Measurements from ENCODE around the gene CAMTA1.

CAMTA1 gene

DNA sequence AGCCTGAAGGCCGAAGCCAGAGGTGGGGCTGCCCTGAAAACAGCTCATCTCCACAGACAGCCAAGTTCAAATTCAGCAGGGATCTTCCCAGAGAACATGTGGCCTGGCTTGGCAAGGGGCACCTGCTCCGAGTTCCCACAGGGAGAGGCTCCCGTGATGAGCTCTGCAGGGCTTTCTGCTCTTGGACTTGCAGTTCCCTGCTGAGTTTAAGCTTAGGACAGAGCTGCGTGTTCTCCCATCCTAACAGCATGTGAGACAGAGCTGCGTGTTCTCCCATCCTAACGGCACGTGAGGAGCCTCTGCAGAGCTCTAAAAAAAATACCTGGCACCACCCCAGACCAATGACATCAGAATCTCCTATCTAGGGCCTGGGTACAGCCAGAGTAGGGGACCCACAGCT lies 872.8 kb downstream of the CAMTA1 start:
- DNase-seq (ENCODE audit: low spot score) = no peak

DNA sequence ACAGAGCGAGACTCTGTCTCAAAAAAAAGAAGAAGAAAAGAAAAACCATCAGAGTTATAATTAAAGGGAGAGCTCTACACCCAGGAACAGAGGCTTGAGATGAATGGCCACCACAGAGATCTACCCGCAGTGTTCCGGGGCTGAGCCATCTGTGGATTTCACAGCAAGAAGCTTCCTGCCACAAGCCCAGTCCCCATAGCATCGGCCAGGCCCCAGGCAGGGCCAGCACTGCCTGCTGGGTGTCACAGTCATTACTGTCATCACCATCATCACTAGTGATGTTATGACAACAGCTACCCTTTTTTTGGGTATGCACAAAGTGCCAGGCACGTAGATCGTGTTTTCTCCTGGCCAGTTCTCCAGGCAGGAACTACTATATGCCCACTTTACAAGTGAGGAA lies 874.3 kb downstream of the CAMTA1 start:
- no peak for DNase-seq (ENCODE audit: low spot score)

DNA sequence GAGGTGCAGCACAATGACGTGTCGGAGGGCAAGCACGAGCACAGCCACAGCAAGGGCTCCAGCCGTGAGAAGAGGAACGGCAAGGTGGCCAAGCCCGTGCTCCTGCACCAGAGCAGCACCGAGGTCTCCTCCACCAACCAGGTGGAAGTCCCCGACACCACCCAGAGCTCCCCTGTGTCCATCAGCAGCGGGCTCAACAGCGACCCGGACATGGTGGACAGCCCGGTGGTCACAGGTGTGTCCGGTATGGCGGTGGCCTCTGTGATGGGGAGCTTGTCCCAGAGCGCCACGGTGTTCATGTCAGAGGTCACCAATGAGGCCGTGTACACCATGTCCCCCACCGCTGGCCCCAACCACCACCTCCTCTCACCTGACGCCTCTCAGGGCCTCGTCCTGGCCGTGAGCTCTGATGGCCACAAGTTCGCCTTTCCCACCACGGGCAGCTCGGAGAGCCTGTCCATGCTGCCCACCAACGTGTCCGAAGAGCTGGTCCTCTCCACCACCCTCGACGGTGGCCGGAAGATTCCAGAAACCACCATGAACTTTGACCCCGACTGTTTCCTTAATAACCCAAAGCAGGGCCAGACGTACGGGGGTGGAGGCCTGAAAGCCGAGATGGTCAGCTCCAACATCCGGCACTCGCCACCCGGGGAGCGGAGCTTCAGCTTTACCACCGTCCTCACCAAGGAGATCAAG lies 878.3 kb downstream of the CAMTA1 start:
- no peak for DNase-seq (ENCODE audit: low spot score)

DNA sequence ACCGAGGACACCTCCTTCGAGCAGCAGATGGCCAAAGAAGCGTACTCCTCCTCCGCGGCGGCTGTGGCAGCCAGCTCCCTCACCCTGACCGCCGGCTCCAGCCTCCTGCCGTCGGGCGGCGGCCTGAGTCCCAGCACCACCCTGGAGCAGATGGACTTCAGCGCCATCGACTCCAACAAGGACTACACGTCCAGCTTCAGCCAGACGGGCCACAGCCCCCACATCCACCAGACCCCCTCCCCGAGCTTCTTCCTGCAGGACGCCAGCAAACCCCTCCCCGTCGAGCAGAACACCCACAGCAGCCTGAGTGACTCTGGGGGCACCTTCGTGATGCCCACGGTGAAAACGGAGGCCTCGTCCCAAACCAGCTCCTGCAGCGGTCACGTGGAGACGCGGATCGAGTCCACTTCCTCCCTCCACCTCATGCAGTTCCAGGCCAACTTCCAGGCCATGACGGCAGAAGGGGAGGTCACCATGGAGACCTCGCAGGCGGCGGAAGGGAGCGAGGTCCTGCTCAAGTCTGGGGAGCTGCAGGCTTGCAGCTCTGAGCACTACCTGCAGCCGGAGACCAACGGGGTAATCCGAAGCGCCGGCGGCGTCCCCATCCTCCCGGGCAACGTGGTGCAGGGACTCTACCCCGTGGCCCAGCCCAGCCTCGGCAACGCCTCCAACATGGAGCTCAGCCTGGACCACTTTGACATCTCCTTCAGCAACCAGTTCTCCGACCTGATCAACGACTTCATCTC lies 879.1 kb downstream of the CAMTA1 start:
- no peak for DNase-seq (ENCODE audit: low spot score)

DNA sequence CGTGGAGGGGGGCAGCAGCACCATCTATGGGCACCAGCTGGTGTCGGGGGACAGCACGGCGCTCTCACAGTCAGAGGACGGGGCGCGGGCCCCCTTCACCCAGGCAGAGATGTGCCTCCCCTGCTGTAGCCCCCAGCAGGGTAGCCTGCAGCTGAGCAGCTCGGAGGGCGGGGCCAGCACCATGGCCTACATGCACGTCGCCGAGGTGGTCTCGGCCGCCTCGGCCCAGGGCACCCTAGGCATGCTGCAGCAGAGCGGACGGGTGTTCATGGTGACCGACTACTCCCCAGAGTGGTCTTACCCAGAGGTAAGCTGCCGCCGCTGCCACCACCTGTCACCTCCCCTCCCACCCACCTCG lies 879.6 kb downstream of the CAMTA1 start:
- no peak for DNase-seq (ENCODE audit: low spot score)

DNA sequence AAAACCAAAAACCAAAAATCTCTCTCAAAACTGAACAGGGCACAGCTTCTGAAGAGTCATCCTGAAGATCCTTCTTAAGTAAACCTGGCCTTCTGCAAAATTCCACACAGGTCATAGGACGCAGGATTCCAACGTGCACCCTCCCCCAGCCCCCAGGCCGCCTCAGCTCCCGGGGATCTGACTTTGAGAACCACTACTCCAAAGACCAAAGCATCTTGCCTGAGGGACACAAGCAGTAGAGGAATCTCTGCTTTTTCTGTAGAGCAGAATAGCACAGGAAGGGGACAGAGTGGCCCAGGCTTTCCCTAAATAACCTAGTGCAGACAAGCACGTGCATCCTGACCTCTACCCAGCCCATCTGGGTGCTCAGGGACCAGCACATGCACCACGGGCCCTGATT lies 881.0 kb downstream of the CAMTA1 start:
- DNase-seq (ENCODE audit: low spot score) = no peak

DNA sequence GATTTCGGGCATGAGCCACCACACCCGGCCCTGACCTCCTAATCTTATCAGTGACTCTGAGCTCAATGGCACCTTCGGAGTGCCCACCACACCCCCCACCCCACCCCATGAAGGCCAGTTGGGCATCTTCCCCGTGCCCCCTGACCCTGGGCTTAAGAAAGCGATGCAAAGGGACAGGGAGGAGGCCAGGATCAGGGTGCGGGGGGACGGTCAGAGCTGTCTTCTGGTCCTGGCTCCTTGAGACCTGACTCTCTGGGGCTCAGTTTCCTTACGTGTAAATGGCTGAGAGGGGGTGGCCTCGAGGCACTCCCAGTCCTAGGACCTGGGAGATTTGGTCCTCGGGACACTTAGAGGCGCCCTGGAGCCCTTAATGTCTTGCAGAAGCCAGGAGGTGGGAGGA lies 881.9 kb downstream of the CAMTA1 start:
- DNase-seq (ENCODE audit: low spot score) = no peak

DNA sequence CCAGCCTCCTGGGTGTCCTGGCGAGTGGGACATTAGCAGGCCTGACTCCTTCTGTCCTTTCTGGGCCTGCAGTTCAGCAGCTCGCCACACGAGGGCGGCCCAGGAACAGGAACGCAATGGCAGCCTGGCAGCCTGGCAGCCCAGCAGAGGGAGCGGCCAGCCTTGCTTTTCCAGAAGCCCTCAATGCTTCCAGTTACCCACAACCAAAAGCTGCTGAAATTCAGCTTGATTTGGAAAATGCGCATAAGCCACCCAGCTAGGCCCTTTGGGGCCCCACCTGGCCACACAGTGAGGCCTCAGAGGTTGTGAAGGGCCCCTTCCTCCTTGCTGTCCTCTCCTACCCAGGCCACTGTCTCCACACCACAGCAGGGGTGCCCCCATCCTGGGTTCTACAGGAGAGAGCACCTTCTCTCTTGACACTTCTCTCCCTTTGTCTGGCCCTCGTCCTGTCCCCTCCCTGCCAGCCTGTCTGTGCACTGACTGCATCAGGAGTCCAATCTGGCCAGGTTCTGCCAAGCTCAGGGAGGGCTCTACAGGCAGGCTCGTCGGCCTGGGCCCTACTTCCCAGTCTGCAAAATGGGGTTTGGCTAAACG lies 882.5 kb downstream of the CAMTA1 start:
- peak; percentile 78 for DNase-seq (ENCODE audit: low spot score)

DNA sequence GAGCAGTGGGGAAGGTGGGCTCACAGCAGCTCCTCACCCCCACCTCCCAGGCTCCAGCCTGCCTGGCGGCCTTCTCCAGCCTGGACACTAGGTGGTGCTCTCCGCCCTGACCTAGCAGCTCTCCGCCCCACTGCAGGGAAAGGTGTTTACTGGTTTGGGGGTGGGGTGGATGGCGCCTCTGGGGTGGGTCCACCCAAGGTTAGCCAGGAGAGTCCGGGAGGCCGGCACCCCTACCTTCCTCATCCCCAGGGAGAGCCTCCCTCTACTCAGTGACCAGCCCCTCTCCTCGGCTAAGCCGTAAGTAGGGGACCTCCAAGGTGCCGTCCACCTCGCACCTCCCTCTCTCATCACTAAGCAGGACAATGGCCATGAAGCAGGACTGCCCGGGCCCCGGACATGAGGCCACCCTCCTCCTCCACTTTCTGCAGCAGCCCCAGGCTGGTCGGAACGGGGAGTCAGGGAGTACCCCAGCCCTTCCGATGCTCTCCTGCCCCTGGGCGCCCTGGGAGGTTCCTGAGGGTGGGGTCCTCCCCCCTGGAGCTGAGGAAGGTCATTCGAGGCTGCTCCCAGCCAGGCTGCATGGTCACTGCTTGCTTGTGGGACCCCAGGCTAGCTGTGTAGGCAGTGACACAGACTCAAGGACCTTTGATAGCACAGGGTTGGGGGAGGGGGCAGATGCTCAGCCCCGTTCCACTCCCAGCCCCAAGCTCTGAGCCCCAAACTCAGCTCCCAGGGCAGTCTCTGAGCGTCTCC lies 884.5 kb downstream of the CAMTA1 start:
- peak; percentile 43 for DNase-seq (ENCODE audit: low spot score)

DNA sequence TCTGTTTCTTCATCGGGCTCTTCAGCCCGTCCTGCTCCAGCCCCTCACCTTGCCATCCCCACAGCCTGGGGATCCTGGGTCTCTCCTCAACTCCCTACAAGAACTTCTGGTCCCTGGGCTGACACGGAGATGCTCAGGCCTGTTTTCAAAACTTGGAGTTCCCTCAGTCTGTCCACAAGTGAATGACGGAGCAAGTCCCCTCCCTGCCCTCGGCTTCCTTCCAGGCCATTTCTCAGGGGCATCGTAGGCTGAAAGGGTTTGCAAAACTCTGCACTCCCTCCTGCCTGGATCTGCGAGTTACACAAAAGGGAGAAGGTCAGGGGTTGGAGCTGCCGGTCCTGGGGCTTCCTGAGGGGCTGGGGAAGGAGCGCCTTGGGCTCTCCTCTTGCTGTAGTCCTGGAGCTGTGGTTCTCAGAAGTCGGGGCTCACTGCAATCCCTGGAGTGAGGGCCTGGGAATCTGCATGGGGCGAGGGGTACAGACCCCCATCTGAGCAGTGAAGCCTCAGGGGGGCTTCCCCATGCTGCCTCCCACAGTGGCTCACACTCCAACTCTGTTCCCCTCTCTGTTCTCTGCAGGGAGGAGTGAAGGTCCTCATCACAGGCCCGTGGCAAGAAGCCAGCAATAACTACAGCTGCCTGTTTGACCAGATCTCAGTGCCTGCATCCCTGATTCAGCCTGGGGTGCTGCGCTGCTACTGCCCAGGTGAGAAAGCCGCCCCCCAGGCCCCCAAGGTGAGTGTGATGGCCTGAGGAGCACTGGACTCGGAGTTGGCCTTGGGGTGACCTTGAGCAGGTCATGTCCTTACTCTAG lies 885.3 kb downstream of the CAMTA1 start:
- DNase-seq (ENCODE audit: low spot score) = no peak

DNA sequence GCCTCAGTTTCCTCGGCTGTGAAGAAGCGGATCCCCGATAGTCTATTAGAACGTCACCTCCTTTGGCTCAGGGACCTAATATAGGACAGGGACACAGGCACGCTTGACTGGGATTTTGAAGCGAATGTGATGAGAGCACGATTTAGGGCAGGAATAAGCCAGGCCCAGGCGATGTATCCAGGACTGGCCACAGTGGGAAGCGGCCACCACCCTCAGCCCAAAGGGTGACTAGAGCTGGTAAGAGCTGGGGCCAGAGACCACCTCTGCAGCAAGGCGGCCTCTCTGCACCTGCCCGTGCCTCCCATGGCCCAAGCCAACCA lies 885.9 kb downstream of the CAMTA1 start:
- DNase-seq (ENCODE audit: low spot score) = no peak

DNA sequence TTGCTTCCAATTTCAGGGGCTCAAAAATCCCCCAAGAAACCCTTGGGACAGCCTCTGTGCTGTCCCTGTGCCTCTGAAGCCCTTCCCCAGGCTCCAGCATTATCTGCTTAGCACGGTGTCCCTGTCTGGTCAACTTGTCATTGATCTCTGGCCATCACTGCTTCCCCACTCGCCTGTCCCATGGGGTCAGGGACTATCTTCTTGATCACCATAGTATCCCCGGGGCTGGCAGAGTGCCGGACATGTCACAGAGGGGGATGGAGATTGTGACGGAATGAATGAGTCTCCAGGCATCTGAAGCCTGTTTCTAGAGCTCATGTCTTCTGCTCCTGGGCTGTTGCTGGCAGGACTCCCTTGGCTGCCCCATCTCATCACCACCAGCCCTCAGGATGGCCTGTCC lies 886.4 kb downstream of the CAMTA1 start:
- no peak for DNase-seq (ENCODE audit: low spot score)

DNA sequence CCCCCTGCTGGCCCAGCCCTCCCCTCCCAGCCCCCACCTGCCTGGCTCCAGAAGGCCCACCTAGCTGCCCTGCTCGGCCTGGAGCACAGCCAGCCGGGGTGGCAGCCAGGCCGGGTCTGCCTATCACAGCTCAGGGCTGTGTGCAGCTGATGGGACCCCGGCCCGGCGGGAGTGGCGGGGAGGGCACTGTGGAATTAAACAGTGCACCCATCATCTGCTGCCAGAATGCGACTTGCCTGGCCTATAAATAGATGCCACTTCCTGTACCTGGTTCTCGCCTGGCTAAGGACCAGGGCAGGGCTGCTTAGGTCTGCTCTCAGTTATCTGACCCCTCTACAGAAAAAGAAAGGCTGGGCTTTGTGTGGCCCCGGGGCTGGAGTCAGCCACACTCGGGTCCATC lies 887.6 kb downstream of the CAMTA1 start:
- DNase-seq (ENCODE audit: low spot score) = no peak

DNA sequence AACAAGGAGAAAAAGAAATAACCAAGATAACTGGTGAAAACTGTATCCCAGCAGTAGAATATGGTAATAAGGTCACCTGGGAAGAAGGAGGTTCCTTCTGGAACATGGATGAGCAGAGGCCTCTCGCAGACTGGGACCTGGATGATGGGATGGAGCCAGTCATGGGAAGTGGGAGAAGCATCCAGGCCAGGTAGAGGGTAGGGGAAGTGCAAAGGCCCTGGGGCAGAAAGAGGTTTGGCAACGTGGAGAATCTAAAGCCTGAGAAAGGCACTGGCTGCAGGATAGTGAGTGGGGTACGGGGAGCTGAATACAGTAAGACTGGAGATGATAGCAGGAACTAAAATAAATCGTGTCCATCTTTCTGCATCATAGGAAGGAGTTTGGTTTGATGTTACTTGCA lies 889.7 kb downstream of the CAMTA1 start:
- no peak for DNase-seq (ENCODE audit: low spot score)

DNA sequence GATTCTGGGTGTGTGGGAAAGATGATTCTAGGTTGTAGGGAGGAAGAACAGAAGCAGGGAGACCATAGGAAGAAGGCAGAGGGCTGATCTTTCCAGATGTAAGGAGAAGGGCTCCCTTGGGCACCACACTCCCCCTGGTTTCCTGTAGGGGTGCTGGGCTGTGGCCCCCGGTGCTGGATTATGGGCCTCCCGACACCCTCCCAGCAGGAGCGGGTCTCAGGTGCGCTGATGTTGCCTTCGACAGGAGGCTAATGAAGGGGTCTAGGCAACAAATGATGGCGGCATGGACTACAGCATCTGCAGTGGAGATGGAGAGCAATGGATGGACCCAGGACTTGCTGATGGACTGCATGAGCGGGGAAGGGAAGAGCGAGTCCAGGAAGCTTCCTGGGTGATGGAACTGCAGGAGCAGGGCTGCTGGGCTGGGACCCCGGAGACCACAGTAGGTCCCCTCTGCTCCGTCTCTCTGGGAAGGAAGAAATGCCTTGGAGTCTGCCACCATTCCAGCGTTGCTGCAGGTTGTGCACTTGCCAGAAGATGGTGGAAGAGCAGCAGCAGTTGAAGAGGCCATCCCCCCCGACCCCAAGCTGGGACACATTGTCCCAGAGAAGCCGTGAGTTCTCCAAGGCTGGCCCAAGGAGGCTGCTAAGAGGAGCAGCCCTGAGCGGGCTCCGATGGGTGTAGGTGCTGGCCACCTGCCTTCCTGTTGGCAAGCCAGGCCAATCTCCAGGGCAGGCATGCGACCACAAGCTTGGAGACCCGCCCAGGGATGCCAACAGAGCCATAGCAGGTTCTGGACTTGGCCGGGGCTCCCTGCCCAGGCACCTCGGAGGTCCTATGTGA lies 890.4 kb downstream of the CAMTA1 start:
- no peak for DNase-seq (ENCODE audit: low spot score)

DNA sequence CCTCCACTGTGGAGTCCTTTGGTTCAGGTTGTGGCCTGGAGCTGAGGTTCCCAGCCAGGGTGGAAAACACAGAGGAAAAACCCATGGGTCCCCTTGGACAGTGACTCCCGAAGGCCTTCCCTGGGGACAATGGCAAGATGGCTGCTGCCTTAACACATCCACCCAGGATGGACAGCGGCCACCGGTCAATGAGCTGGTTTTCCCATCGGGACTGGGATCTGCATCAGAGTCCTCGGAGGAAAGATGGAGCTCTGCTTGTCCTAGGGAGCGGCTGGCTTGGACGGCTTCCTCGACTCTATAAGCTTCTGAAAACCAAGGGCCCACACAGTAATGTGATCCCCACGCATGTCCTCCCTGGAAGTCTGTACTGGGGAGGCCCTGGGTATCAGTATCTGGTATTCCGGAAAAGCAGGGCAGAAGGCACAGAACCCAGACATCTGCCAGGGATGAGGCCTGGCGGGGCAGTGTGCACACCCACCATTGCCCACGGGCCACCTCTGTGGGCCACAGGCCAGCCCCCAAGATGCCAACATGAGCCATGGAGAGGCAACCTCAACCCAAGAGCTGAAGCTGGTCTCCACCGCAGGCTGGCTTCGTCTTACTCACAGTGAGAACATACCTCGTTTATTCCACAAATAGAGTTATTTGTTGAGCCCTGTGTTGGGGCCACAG lies 891.2 kb downstream of the CAMTA1 start:
- DNase-seq (ENCODE audit: low spot score) = no peak

DNA sequence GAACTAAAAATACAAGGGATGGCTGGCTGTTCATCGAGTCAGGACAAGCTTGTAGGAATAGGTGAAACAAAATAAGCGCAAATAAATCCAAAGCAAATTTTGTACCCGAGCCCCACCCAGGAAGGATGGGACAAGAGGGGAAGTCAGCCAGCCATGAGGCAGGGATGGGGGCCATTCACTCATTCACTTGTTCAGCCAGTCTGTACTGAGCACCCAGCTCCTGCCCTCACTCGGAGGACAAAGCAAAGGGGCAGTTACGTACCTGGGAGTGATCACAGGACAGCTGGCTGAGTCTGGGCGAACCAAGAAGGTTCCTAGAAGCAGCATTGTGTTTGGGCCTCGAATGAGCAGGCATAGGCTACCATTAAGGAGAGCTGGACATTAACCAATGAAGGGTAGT lies 891.9 kb downstream of the CAMTA1 start:
- no peak for DNase-seq (ENCODE audit: low spot score)

DNA sequence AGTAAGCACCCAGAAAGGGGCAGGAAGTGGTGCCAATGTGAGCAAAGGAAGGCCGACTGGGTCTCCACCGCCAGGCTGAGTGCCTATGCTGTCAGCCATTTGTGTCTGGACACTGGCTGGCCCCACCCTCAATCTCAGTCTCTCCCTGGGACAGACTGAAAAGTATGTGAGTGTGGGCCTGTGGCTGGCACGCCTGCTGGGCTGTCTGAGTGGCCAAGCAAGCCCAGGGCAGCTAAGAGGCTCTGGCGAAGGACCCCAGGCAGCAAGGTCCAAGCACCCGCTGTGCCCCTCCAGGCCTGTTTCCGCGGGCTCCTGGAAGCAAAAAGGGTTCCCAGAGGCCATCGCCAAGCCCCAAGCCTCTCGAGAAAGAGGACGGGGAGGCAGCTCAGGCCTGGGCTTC lies 892.6 kb downstream of the CAMTA1 start:
- DNase-seq (ENCODE audit: low spot score) = no peak

DNA sequence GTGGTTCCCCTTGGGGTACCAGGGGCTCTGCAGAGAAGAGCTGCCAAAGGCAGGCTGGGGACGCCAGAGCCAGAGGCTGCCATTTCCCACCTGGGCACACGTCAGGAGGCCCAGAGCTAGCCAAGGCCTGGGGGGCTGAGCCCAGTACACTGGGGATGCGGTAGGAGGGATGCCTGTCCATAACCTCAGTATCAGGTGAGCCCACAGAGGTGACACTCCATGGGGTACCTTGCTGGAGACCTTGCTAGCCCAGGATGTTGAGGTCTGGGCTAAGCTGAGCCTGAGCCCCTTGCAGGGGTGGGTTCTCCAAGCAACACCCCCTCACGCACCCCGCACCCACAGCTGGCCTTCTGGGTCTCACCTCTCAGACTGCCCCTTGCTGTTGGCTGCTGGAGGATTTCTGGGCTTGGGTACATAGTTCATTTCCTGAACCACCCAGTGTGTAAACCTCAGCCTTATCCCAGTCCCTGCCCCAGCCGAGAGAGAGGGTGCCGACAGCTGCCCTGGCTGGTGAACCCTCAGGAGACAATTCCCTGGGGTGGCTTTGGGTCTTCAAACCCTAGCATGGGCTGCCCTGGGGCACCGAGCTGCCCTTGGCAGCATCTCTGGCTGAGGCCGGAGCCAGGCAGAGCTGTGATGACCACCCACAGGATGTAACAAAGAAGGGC lies 893.4 kb downstream of the CAMTA1 start:
- no peak for DNase-seq (ENCODE audit: low spot score)

All from RKO (cell line).